ENCODE data around the gene NOTO. TPM values are rescaled to one million over a fixed set of nuclear protein-coding genes. Genes with fewer than 3 reads are reported as not detected.

NOTO gene
- total RNA-seq, 1 experiment from 2014 or later: not detected

- DNase-seq (ENCODE audit: low read depth): peak; percentile 89
These were observed 31.8 kb downstream of the NOTO start, which contains the start of gene CCT7 for GRCh38 chr2:73233932-73234832. Gene CCT7 (plus strand): TSS chr2:73234308. CDS start chr2:73234379, 71 bp downstream.

GRCh38 chr2:73235315-73236028, 33.1 kb downstream of the NOTO start:
- no peak for DNase-seq (ENCODE audit: low read depth)

- DNase-seq (ENCODE audit: low read depth): no peak
These were observed 34.8 kb downstream of the NOTO start for GRCh38 chr2:73237168-73237567.

- DNase-seq (ENCODE audit: low read depth): no peak
These were observed 35.8 kb downstream of the NOTO start for GRCh38 chr2:73238149-73238548.

GRCh38 chr2:73238976-73239375, 36.6 kb downstream of the NOTO start:
- DNase-seq (ENCODE audit: low read depth): no peak

- peak; percentile 56 for DNase-seq (ENCODE audit: low read depth)
These were observed 37.4 kb downstream of the NOTO start for GRCh38 chr2:73239776-73240175.

GRCh38 chr2:73243884-73244570, 41.7 kb downstream of the NOTO start:
- DNase-seq (ENCODE audit: low read depth): peak; percentile 97

GRCh38 chr2:73244580-73244979, 42.2 kb downstream of the NOTO start:
- no peak for DNase-seq (ENCODE audit: low read depth)

- DNase-seq (ENCODE audit: low read depth): no peak
These were observed 44.5 kb downstream of the NOTO start for GRCh38 chr2:73246850-73247249.

GRCh38 chr2:73249636-73250035, 47.3 kb downstream of the NOTO start:
- no peak for DNase-seq (ENCODE audit: low read depth)

- DNase-seq (ENCODE audit: low read depth): no peak
These were observed 48.8 kb downstream of the NOTO start for GRCh38 chr2:73250872-73251846.

GRCh38 chr2:73252238-73253027, 50.1 kb downstream of the NOTO start:
- DNase-seq (ENCODE audit: low read depth): no peak

GRCh38 chr2:73253400-73253799, 51.0 kb downstream of the NOTO start:
- no peak for DNase-seq (ENCODE audit: low read depth)

GRCh38 chr2:73253901-73254300, 51.5 kb downstream of the NOTO start:
- no peak for DNase-seq (ENCODE audit: low read depth)

GRCh38 chr2:73254343-73255006, 52.1 kb downstream of the NOTO start:
- no peak for DNase-seq (ENCODE audit: low read depth)

GRCh38 chr2:73255007-73255644, 52.8 kb downstream of the NOTO start:
- no peak for DNase-seq (ENCODE audit: low read depth)

GRCh38 chr2:73255907-73256617, 53.7 kb downstream of the NOTO start:
- DNase-seq (ENCODE audit: low read depth): no peak

- no peak for DNase-seq (ENCODE audit: low read depth)
These were observed 54.2 kb downstream of the NOTO start for GRCh38 chr2:73256618-73256922.

- DNase-seq (ENCODE audit: low read depth): no peak
These were observed 54.6 kb downstream of the NOTO start for GRCh38 chr2:73257021-73257420.
